NB4 (cell line): ENCODE results near the gene CADM2.
"Not testable (repeated sequence)": the region's sequence is repeated elsewhere in the genome, so short reads cannot be mapped to it uniquely, and the experiment has no call there.

Experiments used
- DNase-seq: peaks from one replicate; pipeline ENCODE4 v3.0.0; 2010; ENCODE audit warnings: low read depth
- H3K4me3 ChIP-seq: one replicate; pipeline ENCODE4 v1.5.1; 2011; ENCODE audit warnings: mild to moderate bottlenecking, low read depth, low read length, moderate library complexity
- MAX ChIP-seq: IDR thresholded peaks from 2 replicates; pipeline ENCODE4 v1.6.1; 2011; ENCODE audit warnings: low read depth, low read length
- MYC ChIP-seq: IDR thresholded peaks from 2 replicates; pipeline ENCODE4 v1.6.1; 2011; ENCODE audit warnings: low read depth, low read length
- POLR2A ChIP-seq: IDR thresholded peaks from 2 replicates; pipeline ENCODE4 v1.6.1; 2011; ENCODE audit warnings: mild to moderate bottlenecking; ENCODE audit not compliant: insufficient read length; ENCODE audit errors: extremely low read depth
- TF ChIP-seq, protein P1 (sequence below): IDR thresholded peaks from one replicate; pipeline ENCODE4 v1.5.1; 2012; ENCODE audit warnings: low read depth, low read length

CADM2 gene

DNA sequence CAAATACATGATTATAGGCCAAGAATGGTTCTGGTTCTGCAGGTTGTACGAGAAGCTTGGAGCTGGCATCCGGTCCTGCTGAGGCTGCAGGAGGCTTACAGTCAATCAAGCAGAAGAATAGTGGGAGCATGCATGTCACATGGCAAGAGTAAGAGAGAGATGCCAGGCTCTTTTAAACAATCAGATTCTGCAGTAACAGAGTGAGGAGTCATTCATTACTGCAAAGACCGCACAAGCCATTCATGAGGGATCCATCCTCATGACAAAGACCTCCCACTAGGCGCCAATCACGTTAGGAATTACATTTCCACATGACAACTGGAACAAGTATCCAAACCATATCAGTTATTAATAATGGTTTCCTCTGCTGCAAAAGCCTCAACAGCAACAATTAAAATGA lies 536.8 kb downstream of the CADM2 start:
- no peak for DNase-seq
- no peak for TF ChIP-seq MYC
- no peak overlapping the region for H3K4me3 ChIP-seq

DNA sequence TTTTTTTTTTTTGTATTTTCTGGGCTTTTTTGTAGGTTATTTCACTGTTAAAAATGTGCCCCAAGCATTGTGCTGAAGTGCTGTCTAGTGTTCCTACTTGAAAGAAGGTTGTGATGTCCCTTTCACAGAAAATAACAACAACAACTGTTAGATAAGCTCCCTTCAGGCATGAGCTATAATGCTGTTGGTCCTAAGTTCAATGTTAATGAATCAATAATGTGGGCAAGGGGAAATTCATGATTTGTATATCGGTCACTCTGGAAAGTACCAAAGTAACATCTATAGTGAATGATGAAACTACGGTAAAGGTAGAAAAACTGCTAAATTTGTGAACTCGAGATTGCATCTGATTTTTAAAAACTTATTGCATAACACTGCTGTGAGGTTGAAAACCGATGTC lies 539.4 kb downstream of the CADM2 start:
- H3K4me3 ChIP-seq = no peak overlapping the region
- TF ChIP-seq POLR2A (no peak), MAX (no peak), MYC (no peak)
- TF ChIP-seq, protein P1, sequence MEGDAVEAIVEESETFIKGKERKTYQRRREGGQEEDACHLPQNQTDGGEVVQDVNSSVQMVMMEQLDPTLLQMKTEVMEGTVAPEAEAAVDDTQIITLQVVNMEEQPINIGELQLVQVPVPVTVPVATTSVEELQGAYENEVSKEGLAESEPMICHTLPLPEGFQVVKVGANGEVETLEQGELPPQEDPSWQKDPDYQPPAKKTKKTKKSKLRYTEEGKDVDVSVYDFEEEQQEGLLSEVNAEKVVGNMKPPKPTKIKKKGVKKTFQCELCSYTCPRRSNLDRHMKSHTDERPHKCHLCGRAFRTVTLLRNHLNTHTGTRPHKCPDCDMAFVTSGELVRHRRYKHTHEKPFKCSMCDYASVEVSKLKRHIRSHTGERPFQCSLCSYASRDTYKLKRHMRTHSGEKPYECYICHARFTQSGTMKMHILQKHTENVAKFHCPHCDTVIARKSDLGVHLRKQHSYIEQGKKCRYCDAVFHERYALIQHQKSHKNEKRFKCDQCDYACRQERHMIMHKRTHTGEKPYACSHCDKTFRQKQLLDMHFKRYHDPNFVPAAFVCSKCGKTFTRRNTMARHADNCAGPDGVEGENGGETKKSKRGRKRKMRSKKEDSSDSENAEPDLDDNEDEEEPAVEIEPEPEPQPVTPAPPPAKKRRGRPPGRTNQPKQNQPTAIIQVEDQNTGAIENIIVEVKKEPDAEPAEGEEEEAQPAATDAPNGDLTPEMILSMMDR = no peak
- DNase-seq = no peak

- TF ChIP-seq MYC (no peak), POLR2A (no peak), MAX (no peak)
- TF ChIP-seq, protein P1 = no peak
- DNase-seq = no peak
- H3K4me3 ChIP-seq = no peak overlapping the region
Measured at GRCh38 chr3:85502148-85502875, 543.5 kb downstream of the CADM2 start.

- not testable (repeated sequence) for H3K4me3 ChIP-seq, DNase-seq
Measured at GRCh38 chr3:85504129-85504784, 545.5 kb downstream of the CADM2 start.

DNA sequence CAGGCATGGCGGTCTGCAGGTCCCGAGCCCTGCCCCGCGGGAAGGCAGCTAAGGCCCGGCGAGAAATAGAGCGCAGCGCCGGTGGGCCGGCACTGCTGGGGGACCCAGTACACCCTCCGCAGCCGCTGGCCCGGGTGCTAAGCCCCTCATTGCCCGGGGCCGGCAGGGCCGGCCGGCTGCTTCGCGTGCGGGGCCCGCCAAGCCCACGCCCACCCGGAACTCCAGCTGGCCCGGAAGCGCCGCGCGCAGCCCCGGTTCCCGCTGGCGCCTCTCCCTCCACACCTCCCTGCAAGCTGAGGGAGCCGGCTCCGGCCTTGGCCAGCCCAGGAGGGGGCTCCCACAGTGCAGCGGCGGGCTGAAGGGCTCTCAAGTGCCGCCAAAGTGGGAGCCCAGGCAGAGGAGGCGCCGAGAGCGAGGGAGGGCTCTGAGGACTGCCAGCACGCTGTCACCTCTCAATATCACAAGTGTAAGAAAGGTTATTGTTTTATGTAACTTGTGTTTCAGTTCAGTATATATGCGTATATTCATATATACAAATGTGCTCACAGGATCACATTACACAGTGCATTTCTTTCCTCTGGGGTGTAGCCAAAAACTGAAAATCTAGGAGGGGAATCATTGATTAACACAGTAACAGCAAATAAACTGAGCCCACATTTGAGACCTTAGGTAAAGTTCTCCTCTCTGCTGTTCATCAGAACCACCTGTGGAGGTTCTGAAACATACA lies 546.2 kb downstream of the CADM2 start:
- not testable (repeated sequence) for H3K4me3 ChIP-seq, DNase-seq

- DNase-seq, H3K4me3 ChIP-seq: not testable (repeated sequence)
Measured at GRCh38 chr3:85507052-85507451, 548.3 kb downstream of the CADM2 start.

DNA sequence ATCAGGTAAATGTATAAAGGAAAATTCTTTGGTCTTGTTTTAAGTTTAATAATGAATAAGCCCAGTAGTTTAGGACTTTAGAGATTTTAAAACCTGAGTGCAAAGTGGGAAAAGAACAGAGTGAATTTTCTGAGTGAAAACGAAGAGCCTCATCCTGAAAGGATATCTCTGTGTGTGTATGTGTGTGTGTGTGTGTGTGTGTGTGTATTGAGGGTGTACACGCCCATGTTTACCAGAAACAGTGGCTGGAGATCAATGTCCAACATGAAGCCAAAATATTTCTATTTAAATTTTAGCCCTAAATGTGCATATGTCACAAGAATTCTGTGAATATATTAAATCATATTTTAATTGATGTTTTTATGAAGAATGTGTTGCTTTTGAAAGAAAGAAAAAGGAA lies 549.9 kb downstream of the CADM2 start:
- TF ChIP-seq, protein P1 = no peak
- TF ChIP-seq MYC = no peak
- TF ChIP-seq POLR2A = no peak
- no peak for TF ChIP-seq MAX
- DNase-seq = no peak
- no peak overlapping the region for H3K4me3 ChIP-seq

DNA sequence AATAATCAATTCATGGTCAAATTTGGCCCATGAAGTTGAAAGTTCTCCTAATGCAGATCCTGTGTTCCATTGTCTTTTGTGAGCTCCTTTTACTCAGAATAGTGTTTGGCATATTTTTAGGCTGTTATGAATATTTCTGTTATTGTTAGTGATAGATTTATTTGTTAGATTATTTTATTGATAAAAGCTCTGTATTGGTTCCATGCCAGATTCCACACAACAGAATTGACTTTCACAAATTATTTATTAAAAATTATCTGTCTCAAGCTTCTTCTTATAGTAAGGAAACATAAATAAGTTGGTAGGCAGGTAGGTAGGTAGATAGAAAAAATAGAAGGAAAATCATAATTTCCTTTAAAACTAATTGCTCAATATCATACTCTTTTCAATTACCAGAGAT lies 557.4 kb downstream of the CADM2 start:
- DNase-seq = no peak
- H3K4me3 ChIP-seq = no peak overlapping the region
- TF ChIP-seq POLR2A = no peak
- TF ChIP-seq, protein P1 = no peak
- no peak for TF ChIP-seq MAX
- no peak for TF ChIP-seq MYC
